ENCODE measurements around the gene NUP188.

Gene NUP188

DNA sequence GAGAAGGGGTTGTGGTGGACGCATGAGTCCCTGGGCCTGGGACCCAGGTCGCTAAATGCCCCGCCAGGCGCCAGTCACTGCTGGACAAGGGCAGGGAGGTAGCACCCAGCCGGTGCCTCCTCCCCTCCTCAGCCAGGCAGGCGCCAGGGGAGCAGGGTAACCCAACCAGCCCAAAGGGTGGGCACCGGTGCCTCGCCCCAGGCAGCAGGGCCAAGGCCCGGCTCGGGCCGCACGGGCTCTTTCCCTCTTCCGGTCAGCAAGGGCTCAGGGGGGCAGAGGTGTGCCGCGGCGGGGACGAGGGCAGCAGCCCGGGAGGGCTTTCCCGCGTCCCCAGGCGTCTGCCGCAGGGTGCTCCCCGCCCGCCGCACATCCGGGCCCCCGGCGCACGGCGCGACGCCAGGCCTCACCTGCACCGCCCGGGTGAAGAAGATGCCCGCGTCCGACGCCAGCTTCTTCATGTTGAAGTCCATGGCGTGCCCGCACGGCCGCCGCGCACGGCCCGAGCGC lies 80.2 kb downstream of the NUP188 start (continued):
- TF ChIP-seq, protein P1, sequence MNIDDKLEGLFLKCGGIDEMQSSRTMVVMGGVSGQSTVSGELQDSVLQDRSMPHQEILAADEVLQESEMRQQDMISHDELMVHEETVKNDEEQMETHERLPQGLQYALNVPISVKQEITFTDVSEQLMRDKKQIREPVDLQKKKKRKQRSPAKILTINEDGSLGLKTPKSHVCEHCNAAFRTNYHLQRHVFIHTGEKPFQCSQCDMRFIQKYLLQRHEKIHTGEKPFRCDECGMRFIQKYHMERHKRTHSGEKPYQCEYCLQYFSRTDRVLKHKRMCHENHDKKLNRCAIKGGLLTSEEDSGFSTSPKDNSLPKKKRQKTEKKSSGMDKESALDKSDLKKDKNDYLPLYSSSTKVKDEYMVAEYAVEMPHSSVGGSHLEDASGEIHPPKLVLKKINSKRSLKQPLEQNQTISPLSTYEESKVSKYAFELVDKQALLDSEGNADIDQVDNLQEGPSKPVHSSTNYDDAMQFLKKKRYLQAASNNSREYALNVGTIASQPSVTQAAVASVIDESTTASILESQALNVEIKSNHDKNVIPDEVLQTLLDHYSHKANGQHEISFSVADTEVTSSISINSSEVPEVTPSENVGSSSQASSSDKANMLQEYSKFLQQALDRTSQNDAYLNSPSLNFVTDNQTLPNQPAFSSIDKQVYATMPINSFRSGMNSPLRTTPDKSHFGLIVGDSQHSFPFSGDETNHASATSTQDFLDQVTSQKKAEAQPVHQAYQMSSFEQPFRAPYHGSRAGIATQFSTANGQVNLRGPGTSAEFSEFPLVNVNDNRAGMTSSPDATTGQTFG (tag by site-specific recombination; IDR thresholded peaks at IDR 0.05; ENCODE audit: borderline replicate concordance), result no peak
- TF ChIP-seq ZNF768 (tag by site-specific recombination; IDR thresholded peaks at IDR 0.05), result no peak
- TF ChIP-seq, protein P2, sequence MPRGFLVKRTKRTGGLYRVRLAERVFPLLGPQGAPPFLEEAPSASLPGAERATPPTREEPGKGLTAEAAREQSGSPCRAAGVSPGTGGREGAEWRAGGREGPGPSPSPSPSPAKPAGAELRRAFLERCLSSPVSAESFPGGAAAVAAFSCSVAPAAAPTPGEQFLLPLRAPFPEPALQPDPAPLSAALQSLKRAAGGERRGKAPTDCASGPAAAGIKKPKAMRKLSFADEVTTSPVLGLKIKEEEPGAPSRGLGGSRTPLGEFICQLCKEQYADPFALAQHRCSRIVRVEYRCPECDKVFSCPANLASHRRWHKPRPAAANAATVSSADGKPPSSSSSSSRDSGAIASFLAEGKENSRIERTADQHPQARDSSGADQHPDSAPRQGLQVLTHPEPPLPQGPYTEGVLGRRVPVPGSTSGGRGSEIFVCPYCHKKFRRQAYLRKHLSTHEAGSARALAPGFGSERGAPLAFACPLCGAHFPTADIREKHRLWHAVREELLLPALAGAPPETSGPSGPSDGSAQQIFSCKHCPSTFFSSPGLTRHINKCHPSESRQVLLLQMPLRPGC (tag by site-specific recombination; IDR thresholded peaks at IDR 0.05), result no peak
- TF ChIP-seq, protein P3, sequence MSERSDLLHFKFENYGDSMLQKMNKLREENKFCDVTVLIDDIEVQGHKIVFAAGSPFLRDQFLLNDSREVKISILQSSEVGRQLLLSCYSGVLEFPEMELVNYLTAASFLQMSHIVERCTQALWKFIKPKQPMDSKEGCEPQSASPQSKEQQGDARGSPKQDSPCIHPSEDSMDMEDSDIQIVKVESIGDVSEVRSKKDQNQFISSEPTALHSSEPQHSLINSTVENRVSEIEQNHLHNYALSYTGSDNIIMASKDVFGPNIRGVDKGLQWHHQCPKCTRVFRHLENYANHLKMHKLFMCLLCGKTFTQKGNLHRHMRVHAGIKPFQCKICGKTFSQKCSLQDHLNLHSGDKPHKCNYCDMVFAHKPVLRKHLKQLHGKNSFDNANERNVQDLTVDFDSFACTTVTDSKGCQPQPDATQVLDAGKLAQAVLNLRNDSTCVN (tag by site-specific recombination; optimal IDR thresholded peaks at IDR 0.05), result peak; percentile 72
- TF ChIP-seq, protein P4, sequence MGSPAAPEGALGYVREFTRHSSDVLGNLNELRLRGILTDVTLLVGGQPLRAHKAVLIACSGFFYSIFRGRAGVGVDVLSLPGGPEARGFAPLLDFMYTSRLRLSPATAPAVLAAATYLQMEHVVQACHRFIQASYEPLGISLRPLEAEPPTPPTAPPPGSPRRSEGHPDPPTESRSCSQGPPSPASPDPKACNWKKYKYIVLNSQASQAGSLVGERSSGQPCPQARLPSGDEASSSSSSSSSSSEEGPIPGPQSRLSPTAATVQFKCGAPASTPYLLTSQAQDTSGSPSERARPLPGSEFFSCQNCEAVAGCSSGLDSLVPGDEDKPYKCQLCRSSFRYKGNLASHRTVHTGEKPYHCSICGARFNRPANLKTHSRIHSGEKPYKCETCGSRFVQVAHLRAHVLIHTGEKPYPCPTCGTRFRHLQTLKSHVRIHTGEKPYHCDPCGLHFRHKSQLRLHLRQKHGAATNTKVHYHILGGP (tag by site-specific recombination; IDR thresholded peaks at IDR 0.05), result no peak
- TF ChIP-seq, protein P5, sequence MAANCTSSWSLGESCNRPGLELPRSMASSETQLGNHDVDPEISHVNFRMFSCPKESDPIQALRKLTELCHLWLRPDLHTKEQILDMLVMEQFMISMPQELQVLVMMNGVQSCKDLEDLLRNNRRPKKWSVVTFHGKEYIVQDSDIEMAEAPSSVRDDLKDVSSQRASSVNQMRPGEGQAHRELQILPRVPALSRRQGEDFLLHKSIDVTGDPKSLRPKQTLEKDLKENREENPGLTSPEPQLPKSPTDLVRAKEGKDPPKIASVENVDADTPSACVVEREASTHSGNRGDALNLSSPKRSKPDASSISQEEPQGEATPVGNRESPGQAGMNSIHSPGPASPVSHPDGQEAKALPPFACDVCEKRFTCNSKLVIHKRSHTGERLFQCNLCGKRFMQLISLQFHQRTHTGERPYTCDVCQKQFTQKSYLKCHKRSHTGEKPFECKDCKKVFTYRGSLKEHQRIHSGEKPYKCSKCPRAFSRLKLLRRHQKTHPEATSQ (tag by site-specific recombination; IDR thresholded peaks at IDR 0.05), result peak; percentile 29; the same call in 1 of the 2 replicates
- TF ChIP-seq ZNF621 (tag by site-specific recombination; IDR thresholded peaks at IDR 0.05), result no peak
- TF ChIP-seq ZNF2 (tag by site-specific recombination; IDR thresholded peaks at IDR 0.05), result peak; percentile 47; the same call in 1 of the 2 replicates
- TF ChIP-seq ZNF266 (tag by site-specific recombination; IDR thresholded peaks at IDR 0.05; ENCODE audit: low read depth), result no peak
- TF ChIP-seq ZNF10 (tag by site-specific recombination; IDR thresholded peaks at IDR 0.05), result no peak
- TF ChIP-seq, protein P6, sequence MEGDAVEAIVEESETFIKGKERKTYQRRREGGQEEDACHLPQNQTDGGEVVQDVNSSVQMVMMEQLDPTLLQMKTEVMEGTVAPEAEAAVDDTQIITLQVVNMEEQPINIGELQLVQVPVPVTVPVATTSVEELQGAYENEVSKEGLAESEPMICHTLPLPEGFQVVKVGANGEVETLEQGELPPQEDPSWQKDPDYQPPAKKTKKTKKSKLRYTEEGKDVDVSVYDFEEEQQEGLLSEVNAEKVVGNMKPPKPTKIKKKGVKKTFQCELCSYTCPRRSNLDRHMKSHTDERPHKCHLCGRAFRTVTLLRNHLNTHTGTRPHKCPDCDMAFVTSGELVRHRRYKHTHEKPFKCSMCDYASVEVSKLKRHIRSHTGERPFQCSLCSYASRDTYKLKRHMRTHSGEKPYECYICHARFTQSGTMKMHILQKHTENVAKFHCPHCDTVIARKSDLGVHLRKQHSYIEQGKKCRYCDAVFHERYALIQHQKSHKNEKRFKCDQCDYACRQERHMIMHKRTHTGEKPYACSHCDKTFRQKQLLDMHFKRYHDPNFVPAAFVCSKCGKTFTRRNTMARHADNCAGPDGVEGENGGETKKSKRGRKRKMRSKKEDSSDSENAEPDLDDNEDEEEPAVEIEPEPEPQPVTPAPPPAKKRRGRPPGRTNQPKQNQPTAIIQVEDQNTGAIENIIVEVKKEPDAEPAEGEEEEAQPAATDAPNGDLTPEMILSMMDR (tag by site-specific recombination; IDR thresholded peaks at IDR 0.05), result no peak
- peak; percentile 43; the same call in 1 of the 2 replicates for TF ChIP-seq KLF9 (tag by site-specific recombination; IDR thresholded peaks at IDR 0.05; ENCODE audit: low read depth)
- no peak for TF ChIP-seq GFI1B (tag by site-specific recombination; IDR thresholded peaks at IDR 0.05)
- TF ChIP-seq, protein P7, sequence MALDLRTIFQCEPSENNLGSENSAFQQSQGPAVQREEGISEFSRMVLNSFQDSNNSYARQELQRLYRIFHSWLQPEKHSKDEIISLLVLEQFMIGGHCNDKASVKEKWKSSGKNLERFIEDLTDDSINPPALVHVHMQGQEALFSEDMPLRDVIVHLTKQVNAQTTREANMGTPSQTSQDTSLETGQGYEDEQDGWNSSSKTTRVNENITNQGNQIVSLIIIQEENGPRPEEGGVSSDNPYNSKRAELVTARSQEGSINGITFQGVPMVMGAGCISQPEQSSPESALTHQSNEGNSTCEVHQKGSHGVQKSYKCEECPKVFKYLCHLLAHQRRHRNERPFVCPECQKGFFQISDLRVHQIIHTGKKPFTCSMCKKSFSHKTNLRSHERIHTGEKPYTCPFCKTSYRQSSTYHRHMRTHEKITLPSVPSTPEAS (tag by site-specific recombination; IDR thresholded peaks at IDR 0.05), result no peak
- TF ChIP-seq, protein P8, sequence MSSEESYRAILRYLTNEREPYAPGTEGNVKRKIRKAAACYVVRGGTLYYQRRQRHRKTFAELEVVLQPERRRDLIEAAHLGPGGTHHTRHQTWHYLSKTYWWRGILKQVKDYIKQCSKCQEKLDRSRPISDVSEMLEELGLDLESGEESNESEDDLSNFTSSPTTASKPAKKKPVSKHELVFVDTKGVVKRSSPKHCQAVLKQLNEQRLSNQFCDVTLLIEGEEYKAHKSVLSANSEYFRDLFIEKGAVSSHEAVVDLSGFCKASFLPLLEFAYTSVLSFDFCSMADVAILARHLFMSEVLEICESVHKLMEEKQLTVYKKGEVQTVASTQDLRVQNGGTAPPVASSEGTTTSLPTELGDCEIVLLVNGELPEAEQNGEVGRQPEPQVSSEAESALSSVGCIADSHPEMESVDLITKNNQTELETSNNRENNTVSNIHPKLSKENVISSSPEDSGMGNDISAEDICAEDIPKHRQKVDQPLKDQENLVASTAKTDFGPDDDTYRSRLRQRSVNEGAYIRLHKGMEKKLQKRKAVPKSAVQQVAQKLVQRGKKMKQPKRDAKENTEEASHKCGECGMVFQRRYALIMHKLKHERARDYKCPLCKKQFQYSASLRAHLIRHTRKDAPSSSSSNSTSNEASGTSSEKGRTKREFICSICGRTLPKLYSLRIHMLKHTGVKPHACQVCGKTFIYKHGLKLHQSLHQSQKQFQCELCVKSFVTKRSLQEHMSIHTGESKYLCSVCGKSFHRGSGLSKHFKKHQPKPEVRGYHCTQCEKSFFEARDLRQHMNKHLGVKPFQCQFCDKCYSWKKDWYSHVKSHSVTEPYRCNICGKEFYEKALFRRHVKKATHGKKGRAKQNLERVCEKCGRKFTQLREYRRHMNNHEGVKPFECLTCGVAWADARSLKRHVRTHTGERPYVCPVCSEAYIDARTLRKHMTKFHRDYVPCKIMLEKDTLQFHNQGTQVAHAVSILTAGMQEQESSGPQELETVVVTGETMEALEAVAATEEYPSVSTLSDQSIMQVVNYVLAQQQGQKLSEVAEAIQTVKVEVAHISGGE (tag by site-specific recombination; conservative IDR thresholded peaks at IDR 0.05; ENCODE audit: low read depth), result peak; percentile 87
- TF ChIP-seq, protein P9, sequence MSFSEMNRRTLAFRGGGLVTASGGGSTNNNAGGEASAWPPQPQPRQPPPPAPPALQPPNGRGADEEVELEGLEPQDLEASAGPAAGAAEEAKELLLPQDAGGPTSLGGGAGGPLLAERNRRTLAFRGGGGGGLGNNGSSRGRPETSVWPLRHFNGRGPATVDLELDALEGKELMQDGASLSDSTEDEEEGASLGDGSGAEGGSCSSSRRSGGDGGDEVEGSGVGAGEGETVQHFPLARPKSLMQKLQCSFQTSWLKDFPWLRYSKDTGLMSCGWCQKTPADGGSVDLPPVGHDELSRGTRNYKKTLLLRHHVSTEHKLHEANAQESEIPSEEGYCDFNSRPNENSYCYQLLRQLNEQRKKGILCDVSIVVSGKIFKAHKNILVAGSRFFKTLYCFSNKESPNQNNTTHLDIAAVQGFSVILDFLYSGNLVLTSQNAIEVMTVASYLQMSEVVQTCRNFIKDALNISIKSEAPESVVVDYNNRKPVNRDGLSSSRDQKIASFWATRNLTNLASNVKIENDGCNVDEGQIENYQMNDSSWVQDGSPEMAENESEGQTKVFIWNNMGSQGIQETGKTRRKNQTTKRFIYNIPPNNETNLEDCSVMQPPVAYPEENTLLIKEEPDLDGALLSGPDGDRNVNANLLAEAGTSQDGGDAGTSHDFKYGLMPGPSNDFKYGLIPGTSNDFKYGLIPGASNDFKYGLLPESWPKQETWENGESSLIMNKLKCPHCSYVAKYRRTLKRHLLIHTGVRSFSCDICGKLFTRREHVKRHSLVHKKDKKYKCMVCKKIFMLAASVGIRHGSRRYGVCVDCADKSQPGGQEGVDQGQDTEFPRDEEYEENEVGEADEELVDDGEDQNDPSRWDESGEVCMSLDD (tag by site-specific recombination; IDR thresholded peaks at IDR 0.05), result peak; percentile 67; the same call in 1 of the 2 replicates
- TF ChIP-seq ZNF626 (tag by site-specific recombination; IDR thresholded peaks at IDR 0.05), result no peak
- TF ChIP-seq, protein P10, sequence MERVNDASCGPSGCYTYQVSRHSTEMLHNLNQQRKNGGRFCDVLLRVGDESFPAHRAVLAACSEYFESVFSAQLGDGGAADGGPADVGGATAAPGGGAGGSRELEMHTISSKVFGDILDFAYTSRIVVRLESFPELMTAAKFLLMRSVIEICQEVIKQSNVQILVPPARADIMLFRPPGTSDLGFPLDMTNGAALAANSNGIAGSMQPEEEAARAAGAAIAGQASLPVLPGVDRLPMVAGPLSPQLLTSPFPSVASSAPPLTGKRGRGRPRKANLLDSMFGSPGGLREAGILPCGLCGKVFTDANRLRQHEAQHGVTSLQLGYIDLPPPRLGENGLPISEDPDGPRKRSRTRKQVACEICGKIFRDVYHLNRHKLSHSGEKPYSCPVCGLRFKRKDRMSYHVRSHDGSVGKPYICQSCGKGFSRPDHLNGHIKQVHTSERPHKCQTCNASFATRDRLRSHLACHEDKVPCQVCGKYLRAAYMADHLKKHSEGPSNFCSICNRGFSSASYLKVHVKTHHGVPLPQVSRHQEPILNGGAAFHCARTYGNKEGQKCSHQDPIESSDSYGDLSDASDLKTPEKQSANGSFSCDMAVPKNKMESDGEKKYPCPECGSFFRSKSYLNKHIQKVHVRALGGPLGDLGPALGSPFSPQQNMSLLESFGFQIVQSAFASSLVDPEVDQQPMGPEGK (tag by site-specific recombination; IDR thresholded peaks at IDR 0.05), result peak; percentile 78

Measured in HEK293 (cell line).